DMS79 (cell line): ENCODE data around the gene ECI2.
"Not testable (repeated sequence)": the region's sequence is repeated elsewhere in the genome, so short reads cannot be mapped to it uniquely, and the experiment has no call there.

Experiments
- DNase-seq: peaks from one replicate; lab custom pipeline; 2025; lab: John Stamatoyannopoulos, UW

The ECI2 gene

GRCh38 chr6:4101298-4101697, 34.1 kb downstream of the ECI2 start:
- DNase-seq: no peak

DNA sequence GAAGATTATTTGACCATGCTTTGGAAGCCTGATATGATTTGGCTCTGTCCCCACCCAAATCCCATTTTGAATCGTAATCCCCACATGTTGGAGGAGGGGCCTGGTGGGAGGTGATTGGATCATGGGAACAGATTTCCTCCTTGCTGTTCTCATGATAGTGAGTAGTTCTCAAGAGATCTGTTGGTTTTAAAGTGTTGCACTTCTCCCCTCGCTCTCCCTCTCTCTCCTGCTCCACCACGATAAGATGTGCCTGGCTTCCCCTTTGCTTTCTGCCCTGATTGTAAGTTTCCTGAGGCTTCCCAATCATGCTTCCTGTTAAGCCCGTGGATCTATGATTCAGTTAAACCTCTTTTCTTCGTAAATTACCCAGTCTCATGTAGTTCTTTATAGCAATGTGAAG, 34.7 kb downstream of the ECI2 start:
- DNase-seq: no peak

DNA sequence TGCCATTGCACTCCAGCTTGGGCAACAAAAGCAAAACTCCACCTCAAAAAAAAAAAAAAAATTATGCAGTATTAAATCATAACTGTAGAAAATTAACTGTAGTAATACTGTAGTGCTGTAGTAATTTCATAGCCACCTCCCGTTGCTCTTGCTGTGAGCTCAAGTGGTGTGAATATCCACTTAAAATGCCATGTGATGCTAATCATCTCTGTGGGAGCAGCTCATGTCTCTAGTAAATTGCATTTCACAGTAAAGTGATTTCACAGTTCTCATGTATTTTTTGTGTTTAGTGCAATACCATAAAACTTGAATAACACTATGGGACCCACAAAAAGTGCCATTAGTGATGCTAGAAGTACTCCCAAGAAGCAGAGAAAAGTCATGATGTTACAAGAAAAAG, 42.1 kb downstream of the ECI2 start:
- no peak for DNase-seq

DNA sequence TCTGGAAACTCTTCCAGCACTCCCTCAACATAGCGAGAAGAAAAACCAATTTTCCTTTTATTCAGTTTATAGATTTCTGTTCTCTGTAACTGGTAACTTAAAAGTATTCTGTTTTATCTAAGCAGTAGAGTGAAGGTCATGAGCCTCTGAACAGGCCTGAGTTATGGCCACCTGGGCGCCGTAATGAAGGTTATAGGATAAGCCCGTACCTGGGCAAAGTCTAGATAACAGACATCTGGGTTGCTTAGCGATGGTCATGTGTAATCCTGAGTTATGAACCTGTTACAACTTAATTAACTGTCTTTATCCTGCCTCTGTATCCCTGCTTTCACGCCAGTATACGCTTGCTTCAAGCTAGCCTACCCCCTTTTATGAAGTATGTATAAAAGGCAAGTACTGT, 43.4 kb downstream of the ECI2 start:
- DNase-seq: no peak

- DNase-seq: not testable (repeated sequence)
Measured at GRCh38 chr6:4090043-4090442, 45.3 kb downstream of the ECI2 start.

DNA sequence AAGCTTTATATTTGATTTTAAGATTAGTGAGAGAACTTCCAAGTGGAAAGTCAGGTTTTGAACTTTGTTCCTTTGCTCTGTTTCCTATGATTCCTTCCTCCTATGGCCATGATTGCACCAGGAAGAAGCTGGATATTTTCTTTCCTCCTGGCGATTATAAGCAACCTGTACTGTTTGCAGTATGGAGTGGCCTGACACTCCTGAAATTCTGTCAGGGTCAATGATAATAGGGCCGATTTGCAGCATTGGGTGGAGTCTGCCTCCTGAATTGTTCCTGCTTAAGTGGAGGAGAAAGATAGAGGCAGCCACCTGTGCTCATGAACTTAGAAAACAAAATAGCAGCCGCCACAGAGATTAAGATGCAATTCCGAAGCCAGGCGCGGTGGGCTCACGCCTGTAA, 46.7 kb downstream of the ECI2 start:
- no peak for DNase-seq

DNA sequence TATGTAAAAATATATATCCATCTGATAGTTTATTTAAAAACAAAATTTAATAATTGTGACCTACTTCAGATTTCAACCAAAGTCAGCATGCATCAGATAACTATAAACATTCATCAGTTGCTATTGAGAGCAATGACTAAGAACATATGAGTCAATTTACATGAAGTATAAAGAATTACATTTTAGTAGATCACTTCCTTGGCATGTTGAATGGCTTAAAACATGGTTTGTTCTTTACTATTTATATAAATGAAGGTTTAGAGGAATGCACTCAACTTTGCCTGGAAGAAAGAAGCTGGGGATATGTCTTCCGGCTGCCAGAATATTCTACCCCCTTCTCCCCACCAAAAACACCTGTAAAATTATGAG, 50.1 kb downstream of the ECI2 start:
- DNase-seq: no peak

DNA sequence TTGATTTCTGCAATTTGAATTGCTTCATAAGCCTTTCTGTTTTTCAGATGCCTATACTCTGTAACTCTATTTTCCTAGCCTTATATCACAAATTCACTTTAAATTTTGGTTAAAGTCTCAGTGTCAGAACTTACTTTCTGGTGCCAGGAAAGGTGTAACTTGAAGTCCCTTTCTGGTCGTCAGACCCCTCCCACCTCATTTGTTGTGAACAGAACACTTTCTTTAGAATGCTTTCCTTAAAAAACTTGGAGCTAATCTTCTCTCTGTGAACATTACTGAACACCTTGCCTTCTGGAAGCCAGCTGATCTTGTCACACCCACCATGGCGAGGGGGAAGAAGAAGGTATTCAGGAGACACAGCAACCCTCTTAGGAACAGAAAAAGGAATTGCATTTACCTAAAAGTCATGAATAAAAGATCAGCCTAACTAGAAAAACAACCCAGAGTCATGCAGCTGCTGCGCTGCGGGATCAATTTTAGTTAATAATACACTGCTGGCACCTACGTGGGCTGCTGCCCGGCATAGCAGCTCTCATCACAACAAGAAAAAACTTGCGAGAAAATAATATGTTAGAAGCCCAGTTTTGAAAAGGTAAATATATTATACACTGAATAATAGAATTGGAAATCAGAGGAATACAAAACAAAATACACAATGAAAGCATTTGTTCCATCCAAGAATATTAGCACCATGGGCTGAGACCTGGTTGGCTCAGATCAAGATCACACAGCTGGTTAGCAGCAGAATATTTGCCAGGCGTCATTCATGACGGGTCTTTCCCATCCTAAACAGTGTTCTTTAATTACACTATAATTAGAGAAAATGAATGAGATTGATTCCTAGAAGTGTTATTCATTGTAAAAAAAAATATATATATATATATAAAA, 50.7 kb downstream of the ECI2 start:
- DNase-seq: no peak

DNA sequence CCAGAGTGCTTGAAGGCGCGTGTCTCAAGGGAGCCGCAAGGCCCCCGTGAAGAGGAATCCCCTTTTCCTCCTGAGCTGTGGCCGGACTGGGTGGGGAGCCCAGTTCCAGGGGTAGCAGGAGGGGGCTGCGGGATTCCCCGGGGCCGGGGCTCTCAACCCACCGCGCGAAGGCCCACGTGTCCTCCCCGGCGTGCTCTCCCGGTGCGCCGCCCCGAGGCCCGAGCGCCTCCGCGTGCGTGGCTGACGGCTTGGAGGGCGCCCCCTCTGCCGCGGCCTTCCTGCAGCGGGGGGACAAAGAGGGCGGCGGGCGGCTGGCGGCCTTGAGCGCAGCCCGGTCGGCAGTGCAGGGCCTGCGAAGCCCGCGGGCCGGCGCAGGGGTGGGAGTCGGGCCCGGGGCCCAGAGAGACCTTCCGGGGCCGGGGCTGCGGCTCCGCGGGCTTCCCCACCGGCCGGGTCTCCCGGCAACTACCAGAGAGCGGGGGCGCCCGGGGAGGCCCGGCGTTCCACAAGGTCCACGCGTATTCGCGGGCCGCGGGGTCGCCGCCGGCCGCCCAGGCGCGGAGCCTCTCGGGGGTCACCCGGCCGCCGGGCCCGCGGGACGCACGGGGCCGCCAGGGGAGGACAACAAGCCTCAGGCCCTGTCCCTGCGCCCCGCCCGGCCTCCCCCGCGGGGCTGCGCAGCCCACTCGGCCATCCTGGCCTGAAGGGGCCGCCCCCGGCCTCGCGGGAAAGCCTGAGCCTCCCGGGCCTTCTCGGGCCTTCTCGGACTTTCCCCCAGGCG, 56.5 kb downstream of the ECI2 start, which contains the start of gene FAM217A:
Gene FAM217A, minus strand, starts transcription at position 447 of the 781 bp plus-strand sequence. CDS start 1,723 bp downstream, outside the sequence.
- no peak for DNase-seq

GRCh38 chr6:4074478-4075235, 60.7 kb downstream of the ECI2 start:
- no peak for DNase-seq

GRCh38 chr6:4071330-4071729, 64.0 kb downstream of the ECI2 start:
- DNase-seq: no peak

- DNase-seq: no peak
Measured at GRCh38 chr6:4069199-4069598, 66.2 kb downstream of the ECI2 start.

GRCh38 chr6:4067673-4068072, 67.7 kb downstream of the ECI2 start:
- DNase-seq: no peak

GRCh38 chr6:4066029-4066755, 69.2 kb downstream of the ECI2 start:
- DNase-seq: no peak
